ENCODE data around the gene YPEL5. TPM values are rescaled to one million over a fixed set of nuclear protein-coding genes. Genes with fewer than 3 reads are reported as not detected.
A peak's percentile ranks its signal among the peaks of the same experiment; 100 is the strongest.

YPEL5 gene
- total RNA-seq, 2 experiments from 2014 or later, result 28.0 to 28.4 TPM

- DNase-seq (no peak), ATAC-seq (no peak)
- ChIA-PET POLR2A (interaction anchor here (1.2 to 3.2 kb wide), 4 partner anchors 8 to 556 kb away, joined by 3 to 16 read pairs (median 4); partner anchors contain the start of gene YPEL5), CTCF (interaction anchor here (0.7 to 4.3 kb wide), 4 partner anchors 9 to 558 kb away, joined by 3 to 36 read pairs (median 19); no protein-coding TSS in a partner anchor)
- TF ChIP-seq, protein P1, sequence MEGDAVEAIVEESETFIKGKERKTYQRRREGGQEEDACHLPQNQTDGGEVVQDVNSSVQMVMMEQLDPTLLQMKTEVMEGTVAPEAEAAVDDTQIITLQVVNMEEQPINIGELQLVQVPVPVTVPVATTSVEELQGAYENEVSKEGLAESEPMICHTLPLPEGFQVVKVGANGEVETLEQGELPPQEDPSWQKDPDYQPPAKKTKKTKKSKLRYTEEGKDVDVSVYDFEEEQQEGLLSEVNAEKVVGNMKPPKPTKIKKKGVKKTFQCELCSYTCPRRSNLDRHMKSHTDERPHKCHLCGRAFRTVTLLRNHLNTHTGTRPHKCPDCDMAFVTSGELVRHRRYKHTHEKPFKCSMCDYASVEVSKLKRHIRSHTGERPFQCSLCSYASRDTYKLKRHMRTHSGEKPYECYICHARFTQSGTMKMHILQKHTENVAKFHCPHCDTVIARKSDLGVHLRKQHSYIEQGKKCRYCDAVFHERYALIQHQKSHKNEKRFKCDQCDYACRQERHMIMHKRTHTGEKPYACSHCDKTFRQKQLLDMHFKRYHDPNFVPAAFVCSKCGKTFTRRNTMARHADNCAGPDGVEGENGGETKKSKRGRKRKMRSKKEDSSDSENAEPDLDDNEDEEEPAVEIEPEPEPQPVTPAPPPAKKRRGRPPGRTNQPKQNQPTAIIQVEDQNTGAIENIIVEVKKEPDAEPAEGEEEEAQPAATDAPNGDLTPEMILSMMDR (IDR thresholded peaks at IDR 0.05), result no peak
- Mint-ChIP-seq H3K4me3 (no peak overlapping the region), H3K36me3 (ENCODE audit: low read depth) (peaks cover 56% of the 10 kb centered on the region), H3K27ac (no peak overlapping the region), H3K9me3 (no peaks in the 10 kb centered on the region), H3K4me1 (ENCODE audit: low read depth) (peaks cover 79% of the 10 kb centered on the region), H3K27me3 (no peaks in the 10 kb centered on the region)
- intact Hi-C loops (cut with micrococcal nuclease), result no loop called here
These were observed 8.4 kb downstream of the YPEL5 start for GRCh38 chr2:30155202-30155601.

DNA sequence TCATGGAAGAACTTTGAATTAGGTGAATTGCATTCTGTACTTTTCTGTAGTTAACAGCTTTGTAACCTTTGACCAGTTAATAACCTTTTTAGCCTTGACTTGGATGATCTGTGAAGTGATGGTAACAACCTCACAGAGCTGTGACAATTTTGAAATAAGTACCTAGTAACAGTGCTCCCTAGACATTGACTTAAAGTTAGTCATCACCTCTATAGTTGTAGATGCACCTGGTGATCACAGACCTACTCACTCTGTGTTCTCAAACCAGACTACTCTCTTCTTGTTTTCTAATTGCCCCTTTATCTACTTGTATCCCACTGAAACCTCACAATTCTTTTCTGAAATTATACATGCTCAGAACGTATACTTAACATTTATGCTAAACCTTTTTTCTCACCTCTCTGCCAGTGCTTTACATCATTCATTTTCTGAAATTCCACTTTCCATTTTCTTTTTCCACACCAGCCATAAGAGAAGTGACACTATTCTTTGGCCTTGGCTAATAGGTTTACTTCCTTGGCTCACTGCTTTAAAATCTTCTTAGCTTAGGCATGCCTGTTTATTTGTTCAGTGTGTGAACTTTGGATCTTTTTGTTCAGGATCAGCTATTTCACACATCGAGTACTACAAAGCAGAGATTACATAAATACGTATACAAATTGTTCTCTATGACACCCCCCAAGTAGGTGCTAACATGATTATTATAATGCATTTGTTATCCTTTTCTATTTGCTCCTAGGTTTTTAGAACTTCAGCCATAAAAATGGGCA, 9.3 kb downstream of the YPEL5 start:
- Mint-ChIP-seq H3K36me3 (ENCODE audit: low read depth) (peaks cover 55% of the 10 kb centered on the region), H3K27ac (peak overlapping the region; percentile 66)
- CTCF ChIA-PET, result interaction anchor here (1.0 to 4.3 kb wide), 6 partner anchors 8 to 558 kb away, joined by 3 to 36 read pairs (median 10); no protein-coding TSS in a partner anchor

DNA sequence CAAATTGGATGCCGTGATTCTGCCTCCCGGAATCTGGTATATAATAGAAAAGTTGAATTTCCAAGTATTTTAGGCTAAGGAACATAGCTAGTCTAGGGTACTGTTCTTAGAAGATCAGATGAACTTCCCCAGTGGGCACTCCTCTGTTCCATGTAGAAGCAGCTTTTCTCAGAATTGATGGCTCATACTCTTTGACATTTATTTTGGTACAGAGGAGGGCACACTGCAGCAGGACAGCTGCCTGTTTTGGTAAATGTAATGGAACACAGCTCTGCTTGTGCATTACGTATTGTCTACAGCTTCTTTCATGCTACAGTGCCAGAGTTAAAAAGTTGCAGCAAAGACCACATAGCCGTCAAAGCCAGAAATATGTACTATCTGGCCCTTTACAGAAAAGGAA, 10.8 kb downstream of the YPEL5 start:
- POLR2A ChIA-PET, result interaction anchor here (3.2 kb wide), 1 partner anchor 10 kb away, joined by 16 read pairs; the partner anchor contains the start of gene YPEL5
- DNase-seq (peak; percentile 28), ATAC-seq (peak; percentile 86)
- no peaks in the 10 kb centered on the region for H3K27me3 Mint-ChIP-seq
- peaks cover 50% of the 10 kb centered on the region for H3K36me3 Mint-ChIP-seq (ENCODE audit: low read depth)
- H3K4me1 Mint-ChIP-seq (ENCODE audit: low read depth), result peaks cover 69% of the 10 kb centered on the region
- no peaks in the 10 kb centered on the region for H3K9me3 Mint-ChIP-seq
- H3K27ac Mint-ChIP-seq, result peak overlapping the region; percentile 66
- intact Hi-C loops (cut with micrococcal nuclease), result no loop called here
- CTCF ChIA-PET, result interaction anchor here (0.7 to 4.3 kb wide), 3 partner anchors 20 to 556 kb away, joined by 3 to 36 read pairs (median 13); no protein-coding TSS in a partner anchor
- no peak overlapping the region for H3K4me3 Mint-ChIP-seq
- TF ChIP-seq, protein P1 (IDR thresholded peaks at IDR 0.05), result no peak

More for the DNA sequence above, 9.3 kb downstream of the YPEL5 start:
- Mint-ChIP-seq H3K9me3 (no peaks in the 10 kb centered on the region), H3K27me3 (no peaks in the 10 kb centered on the region), H3K4me3 (no peak overlapping the region), H3K4me1 (ENCODE audit: low read depth) (peaks cover 71% of the 10 kb centered on the region)
- TF ChIP-seq, protein P1 (IDR thresholded peaks at IDR 0.05), result no peak
- DNase-seq (no peak), ATAC-seq (peak; percentile 72)
- intact Hi-C loops (cut with micrococcal nuclease), result no loop called here
- POLR2A ChIA-PET, result interaction anchor here (0.7 to 3.2 kb wide), 4 partner anchors 9 to 79 kb away, joined by 3 to 16 read pairs (median 4); partner anchors contain the start of gene YPEL5

DNA sequence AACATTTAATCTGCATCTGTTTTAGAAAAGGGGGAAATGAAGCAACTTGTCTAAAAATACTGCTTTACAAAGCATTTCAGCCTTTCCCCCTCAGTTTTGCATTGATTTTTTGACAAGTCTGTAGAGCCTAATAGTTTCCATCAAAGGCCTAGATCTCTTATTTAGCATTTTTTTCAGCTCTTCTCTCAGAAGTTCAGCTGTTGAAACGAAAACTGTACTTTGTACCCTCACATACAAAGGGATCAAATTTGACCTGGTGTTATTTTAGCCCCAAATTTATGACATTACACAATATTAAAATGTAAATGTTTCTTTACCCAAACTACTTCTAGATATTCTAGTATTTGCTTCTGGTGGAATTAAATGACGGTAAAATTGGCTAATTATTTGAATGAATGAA, 13.0 kb downstream of the YPEL5 start:
- ATAC-seq, result no peak
- intact Hi-C loops (cut with micrococcal nuclease), result no loop called here

More for the DNA sequence above, 13.0 kb downstream of the YPEL5 start:
- no peak overlapping the region for H3K4me3 Mint-ChIP-seq
- H3K9me3 Mint-ChIP-seq, result no peaks in the 10 kb centered on the region
- CTCF ChIA-PET, result interaction anchor here (1.2 to 1.4 kb wide), 2 partner anchors 8 to 552 kb away, joined by 3 to 8 read pairs; no protein-coding TSS in a partner anchor
- POLR2A ChIA-PET, result no interaction called here
- no peaks in the 10 kb centered on the region for H3K27me3 Mint-ChIP-seq
- TF ChIP-seq, protein P1 (IDR thresholded peaks at IDR 0.05), result no peak
- no peak overlapping the region for H3K27ac Mint-ChIP-seq
- no peak for DNase-seq
- peaks cover 61% of the 10 kb centered on the region for H3K4me1 Mint-ChIP-seq (ENCODE audit: low read depth)
- peaks cover 41% of the 10 kb centered on the region for H3K36me3 Mint-ChIP-seq (ENCODE audit: low read depth)

All from activated CD8-positive, alpha-beta T cell treated with anti-CD3 and anti-CD28 coated beads for 36 hours (primary cell).